ENCODE results near the gene SELENOI. TPM values are rescaled to one million over a fixed set of nuclear protein-coding genes. Genes with fewer than 3 reads are reported as not detected.

The SELENOI gene
- total RNA-seq, 1 experiment from 2014 or later, result 19.0 TPM

DNA sequence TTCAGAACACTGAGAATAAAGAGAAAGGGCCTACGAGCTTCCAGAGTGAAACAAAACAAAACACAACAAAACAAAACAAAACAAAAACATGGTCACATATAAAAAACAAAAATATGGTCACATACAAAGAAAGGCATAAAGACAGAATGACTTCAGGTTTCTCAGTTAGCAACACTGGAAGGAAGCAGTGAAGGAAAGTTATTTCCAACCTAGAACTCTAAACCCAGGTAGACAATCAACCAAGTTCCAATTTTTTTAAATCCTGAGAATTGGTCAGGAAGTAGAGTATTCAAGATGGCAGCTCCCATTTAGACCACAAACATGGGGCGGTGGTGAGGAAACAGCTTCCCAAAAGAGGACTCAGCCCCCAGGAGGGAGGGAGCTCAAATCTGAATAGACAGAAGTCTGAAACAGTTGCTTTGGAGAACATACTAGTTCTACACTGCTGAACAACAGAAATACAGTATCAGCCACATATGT lies 64.9 kb downstream of the SELENOI start:
- no peak for DNase-seq (ENCODE audit: low read depth)

- DNase-seq (ENCODE audit: low read depth), result no peak
Observed at GRCh38 chr2:26411419-26411818, 65.5 kb downstream of the SELENOI start.

DNA sequence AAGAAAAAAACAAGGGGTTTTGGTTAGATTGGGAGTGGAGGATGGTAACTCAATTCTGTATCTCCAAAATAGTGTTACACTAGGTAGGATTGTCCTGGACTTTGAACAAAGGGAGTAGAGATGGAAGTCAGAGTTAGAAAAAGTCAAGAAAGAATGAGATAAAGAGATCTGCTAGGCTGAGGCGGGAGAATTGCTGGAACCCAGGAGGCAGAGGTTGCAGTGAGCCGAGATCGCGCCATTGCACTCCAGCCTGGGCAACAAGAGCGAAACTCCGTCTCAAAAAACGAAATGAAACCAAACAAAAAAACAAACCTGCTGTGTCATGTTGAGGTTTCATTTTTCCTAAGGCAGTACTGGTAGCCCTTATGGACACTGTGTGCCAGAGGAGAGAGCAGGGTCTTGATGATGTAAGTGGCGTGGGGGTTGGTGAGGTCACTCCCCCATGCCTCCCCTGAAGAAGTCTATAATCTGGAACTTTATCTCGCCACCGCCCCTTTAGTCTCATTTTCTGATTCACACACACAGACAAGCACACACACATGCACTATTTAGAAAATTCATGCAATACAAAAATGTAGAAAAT lies 66.2 kb downstream of the SELENOI start:
- DNase-seq (ENCODE audit: low read depth), result peak; percentile 34

DNA sequence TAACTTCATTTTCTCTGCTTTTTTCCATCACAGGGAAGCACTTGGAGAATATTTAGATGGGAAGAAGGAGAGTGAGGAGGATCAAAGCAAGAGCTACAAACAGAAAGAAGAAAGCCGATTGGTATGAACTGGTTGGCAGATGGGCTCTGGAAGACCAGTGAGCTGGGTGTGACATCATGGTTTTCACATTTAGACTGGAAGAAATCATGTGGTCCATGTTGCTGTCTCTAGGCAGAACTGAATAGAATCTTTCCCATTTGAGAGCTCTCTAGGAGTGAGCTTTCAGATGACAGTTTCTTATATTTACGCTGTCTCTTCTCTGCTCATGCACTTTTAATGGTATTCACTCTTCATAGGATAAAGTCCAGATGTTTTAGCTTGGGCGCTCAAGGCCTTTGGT lies 68.4 kb downstream of the SELENOI start:
- DNase-seq (ENCODE audit: low read depth), result no peak

- DNase-seq (ENCODE audit: low read depth), result no peak
Observed at GRCh38 chr2:26421961-26422360, 76.0 kb downstream of the SELENOI start.

DNA sequence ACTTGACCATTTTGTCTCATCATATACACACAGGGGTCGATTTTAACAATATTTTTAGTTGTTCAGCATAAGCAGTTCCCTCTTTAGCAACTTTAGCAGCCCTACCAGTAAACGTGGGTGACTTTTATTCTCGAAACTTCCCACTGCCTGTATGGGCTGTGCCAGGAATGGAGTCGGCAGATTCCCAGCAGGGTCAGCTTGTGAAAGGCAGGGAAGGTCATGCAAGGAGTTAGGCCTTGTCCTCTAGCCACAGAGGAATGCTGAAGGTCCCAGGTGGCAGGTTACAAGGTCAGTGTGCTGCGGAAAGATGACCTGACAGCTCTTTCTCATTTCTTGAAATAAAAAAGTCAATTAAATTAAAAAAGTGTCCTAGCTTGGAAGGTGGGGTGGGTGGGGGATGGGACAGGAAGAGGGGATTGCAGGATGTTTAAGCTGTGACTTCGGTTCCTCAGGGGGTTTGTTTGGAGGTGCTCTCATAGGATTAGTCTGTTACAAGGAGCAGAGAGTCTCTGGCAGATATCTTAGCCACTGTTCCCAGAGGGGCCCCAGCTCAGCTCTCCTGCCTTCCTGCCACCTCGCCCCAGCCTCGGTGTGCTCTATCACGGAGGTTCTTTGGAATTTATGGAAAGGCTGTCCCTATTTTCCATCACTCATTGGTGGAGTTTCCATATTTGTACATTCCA lies 77.1 kb downstream of the SELENOI start:
- DNase-seq (ENCODE audit: low read depth), result no peak

GRCh38 chr2:26423750-26424149 lies 77.8 kb downstream of the SELENOI start:
- DNase-seq (ENCODE audit: low read depth), result no peak

GRCh38 chr2:26424221-26424620 lies 78.3 kb downstream of the SELENOI start:
- DNase-seq (ENCODE audit: low read depth), result no peak

DNA sequence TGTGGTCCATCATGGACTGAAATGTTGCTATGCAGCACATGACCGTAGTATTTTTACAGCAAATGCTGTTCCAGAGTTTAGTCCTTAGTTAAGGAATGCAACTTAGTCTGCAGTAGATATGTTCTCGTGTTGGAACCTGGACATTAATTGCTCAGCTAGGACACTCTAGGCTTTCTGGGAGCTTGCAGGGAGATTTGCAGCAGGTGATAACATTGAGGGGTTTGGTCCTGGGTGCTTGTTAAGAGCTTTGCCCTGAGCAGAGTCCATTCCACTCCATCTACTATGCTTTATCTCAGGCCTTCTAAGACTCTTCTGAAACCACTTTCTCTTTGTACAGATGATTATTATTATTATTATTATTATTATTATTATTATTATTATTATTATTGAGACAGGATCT lies 82.9 kb downstream of the SELENOI start:
- DNase-seq (ENCODE audit: low read depth), result no peak

- no peak for DNase-seq (ENCODE audit: low read depth)
Observed at GRCh38 chr2:26429779-26430578, 84.0 kb downstream of the SELENOI start.

GRCh38 chr2:26430826-26431225 lies 84.9 kb downstream of the SELENOI start:
- DNase-seq (ENCODE audit: low read depth), result no peak

DNA sequence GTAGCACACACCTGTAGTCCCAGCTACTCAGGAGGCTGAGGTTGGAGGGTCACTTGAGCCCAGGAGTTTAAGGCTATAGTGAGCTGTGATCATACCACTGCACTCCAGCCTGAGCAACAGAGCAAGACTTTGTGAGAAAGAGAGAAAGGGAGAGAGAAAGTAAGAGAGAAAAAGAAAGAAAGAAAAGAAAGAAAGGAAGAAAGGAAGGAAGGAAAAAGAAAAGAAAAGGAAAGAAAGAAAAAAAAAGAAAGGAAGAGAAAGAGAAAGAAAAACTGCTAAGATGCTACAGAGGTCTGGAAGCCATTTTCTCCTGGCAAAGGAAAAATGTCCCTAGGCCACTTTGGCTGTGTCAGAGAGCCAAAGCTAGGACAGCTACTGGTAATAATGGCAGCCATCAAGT lies 86.4 kb downstream of the SELENOI start:
- no peak for DNase-seq (ENCODE audit: low read depth)

DNA sequence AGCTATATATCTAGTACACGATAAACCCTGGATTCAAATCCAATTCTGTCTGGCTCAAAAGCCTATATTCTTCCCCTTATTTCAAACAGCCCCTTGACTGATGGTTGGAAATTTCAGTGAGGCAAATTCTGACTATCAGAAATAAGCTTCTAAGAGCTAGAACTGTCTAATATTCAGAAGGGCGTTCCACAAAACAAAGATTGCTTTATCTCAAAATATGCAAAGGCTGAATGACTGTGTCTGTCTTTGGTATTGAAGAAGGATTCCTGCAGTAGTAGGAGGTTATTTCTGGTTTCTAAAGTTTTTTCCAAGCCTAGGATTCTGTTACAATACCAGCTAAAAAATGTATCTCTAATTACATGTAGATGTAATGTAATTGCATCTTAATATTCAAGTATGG lies 86.9 kb downstream of the SELENOI start:
- DNase-seq (ENCODE audit: low read depth), result no peak

DNA sequence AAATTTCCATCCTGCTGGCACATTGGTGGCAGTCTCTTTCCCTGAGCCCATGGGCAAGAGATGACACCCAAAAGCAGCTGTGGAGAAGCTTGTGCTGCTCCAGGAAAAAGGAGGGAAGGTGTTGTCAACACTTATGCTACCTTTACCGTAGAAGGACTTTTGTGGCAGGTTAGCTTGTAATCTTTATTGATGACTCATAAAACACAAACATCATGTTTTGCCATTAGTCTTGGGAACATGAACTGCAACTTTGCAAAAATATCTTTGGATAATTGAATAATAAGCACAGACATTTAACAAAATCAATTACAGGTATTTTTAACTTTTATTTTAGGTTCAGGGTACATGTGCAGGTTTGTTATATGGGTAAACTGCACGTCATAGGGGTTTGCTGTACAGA lies 89.2 kb downstream of the SELENOI start:
- no peak for DNase-seq (ENCODE audit: low read depth)

DNA sequence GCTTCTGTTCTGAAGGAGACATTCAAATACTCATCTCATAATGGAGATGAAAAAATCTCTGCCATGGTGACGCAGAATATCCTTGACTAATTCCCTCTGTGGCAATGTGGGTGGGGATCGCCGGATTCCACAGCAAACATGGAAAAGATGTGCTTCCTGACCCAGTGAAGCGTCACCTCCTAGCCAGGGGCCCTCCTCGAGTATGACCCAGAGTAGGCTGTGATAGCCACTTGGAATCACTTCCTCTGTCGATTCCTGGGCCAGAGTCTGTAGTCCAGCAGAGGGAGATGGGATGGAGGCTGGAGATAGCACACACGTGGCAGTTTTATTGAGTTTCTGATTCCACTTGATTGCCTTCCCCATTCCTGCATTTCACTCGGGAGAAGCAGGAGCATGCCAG lies 92.6 kb downstream of the SELENOI start:
- peak; percentile 51 for DNase-seq (ENCODE audit: low read depth)

- no peak for DNase-seq (ENCODE audit: low read depth)
Observed at GRCh38 chr2:26438926-26439325, 93.0 kb downstream of the SELENOI start.

GRCh38 chr2:26442301-26442700 lies 96.4 kb downstream of the SELENOI start:
- DNase-seq (ENCODE audit: low read depth), result no peak

DNA sequence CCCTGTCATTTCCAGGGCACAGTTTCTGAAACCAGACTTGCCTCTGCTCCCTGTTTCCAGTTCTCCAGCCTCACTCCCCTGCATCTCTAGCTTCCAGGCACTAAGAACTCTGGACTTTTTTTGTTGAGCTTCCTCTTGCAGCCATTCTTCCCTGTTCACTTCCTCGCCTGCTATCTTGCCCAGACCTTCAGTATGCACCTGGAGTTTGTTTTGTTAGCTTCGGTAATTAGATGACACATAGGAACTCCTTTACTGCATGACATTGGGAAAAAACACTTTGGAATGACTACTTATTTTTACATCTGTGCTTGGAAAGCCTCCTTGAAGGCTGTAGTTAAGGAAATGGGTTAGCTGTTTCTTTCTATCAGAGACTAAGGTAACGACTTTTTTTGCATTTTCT lies 96.8 kb downstream of the SELENOI start:
- DNase-seq (ENCODE audit: low read depth), result no peak

DNA sequence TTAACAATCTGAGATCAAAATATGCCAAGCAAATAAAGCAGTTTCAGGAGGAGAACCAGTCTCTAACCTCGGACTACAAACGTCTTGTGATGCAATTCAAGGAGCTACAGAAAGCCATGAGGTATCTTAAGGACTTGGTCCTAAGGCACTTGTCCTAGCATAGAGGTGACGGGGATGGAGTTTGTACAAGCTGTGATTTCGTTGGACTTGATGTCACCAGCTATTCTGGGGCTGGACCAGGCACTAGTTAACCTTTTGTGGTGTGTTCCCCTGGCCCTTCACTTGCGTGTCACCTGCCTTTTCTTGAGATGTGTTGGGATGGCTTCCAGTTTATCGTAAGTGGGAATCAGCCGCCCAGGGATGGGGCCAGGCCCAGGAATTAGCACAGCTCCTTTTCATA lies 98.3 kb downstream of the SELENOI start:
- DNase-seq (ENCODE audit: low read depth), result no peak
